Fibroblast of skin of left biceps (primary cell): Measurements from ENCODE around the gene DNAH1.

Source experiments
- DNase-seq, 2 experiments: peaks; one replicate each; pipeline ENCODE4 v3.0.0-alpha.2; 2013; ENCODE audit warnings: low read depth in 2 of 2

The DNAH1 gene

DNA sequence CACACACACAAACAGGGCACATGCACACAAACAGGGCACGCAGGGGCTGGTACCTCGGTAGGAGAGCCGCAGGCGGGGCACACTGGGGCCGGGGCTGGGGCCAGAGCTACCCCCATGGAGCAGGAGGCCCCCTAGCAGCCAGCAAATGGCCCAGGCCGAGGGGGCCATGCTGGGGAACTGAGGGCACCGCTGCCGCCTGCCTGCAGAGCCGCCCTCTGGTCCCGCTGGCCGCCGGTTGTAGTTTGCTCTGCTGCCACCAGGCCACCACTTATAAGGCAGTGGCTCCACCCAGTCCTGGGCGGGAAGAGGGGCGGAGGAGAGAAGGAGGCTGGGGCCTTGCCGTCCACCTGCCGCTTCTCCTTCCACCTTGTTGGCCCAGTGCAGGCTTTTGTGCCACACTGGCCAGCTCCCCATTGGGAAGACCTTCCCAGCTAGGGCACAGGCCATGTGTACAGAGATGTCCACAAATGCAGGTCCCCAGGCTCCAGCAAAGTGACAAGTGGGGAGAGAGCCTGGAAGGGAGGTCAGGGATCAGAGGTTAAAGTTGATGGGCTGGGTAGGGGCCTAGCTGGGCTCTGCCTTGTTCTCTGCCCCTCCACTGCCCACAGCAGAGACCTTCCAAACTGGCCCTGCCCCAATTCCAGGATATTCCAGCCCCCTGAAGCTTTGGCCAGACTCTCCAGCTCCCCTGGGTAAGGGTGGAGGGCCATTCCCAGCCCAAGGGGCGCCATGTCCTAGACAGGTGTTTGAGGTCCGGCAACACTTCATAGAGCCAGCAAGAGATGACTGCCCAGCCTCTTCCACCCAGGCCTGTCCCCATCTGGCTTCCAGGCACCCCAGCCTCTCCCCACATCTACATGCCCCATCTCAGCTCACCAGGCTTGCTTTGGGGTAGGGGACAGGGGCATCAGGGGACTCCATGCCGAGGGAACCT lies 129.0 kb downstream of the DNAH1 start, which contains the start of gene SEMA3G:
TSS of gene SEMA3G (minus strand) at position 244 of the 934 bp plus-strand sequence. CDS start at position 168, 76 bp downstream.
- DNase-seq = no peak

- DNase-seq = no peak
These were observed 129.9 kb downstream of the DNAH1 start for GRCh38 chr3:52446042-52446441.

DNA sequence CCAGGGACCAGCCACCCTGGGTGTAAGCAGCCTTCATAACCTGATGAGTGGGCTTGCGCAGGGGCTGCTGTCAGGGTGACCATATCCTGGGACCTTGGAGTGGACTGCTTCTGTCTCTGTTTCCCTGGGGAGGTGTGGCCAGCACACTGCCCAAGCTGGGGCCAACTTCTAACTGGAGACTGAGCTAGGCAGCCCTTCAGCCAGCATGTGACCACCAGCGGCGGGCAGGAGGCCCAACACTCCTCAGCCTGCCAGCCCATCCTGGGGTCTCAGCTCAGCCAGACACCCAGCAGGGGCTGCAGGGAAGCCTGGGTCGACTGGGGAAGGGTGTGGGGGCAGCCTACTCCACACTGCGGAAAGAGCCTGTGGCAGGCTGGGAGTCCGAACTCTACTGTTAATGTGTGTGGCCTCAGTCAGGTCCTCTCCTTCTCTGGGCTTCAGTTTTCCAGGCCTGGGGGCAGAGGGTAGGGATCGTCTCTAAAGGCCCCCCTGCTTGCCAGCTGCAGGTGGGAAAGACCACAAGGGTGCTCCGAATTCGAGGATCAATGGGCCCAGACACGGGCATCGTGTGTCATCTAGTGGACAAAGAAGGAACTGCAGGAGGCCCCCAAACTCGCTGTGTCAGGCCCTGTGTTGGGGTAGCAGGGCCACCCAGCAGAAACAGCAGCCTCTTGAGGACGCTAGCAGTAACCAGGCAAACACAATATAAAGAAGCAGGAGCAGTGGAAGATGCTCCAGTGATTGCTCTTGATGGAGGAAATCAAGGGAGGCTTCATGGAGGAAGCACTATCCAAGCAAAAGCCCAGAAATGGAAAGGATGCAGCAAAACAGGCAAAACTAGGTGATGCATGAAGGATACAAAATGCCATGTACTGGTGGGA lies 130.8 kb downstream of the DNAH1 start:
- DNase-seq = no peak

- no peak for DNase-seq
These were observed 131.6 kb downstream of the DNAH1 start for GRCh38 chr3:52447512-52448355.
